Measurements from ENCODE around the gene RNF130.
A peak's percentile ranks its signal among the peaks of the same experiment; 100 is the strongest.

Gene RNF130

GRCh38 chr5:179920175-179920574 lies 151.4 kb downstream of the RNF130 start:
- peaks cover 8% of the 10 kb centered on the region for H3K27me3 Mint-ChIP-seq
- H3K27ac Mint-ChIP-seq, result no peak overlapping the region
- H3K9me3 Mint-ChIP-seq, result no peaks in the 10 kb centered on the region
- no peak for DNase-seq
- peaks cover 11% of the 10 kb centered on the region for H3K4me1 Mint-ChIP-seq
- no peak overlapping the region for H3K4me3 Mint-ChIP-seq
- ATAC-seq, result no peak

- Mint-ChIP-seq H3K27me3 (peaks cover 8% of the 10 kb centered on the region), H3K4me1 (peaks cover 11% of the 10 kb centered on the region), H3K4me3 (no peak overlapping the region), H3K9me3 (no peaks in the 10 kb centered on the region), H3K27ac (peak overlapping the region in 1 of 2 donors; percentile 89)
- ATAC-seq (peak; percentile 39), DNase-seq (no peak)
Measured at GRCh38 chr5:179919487-179920060, 152.0 kb downstream of the RNF130 start.

GRCh38 chr5:179918742-179919486 lies 152.6 kb downstream of the RNF130 start:
- Mint-ChIP-seq H3K4me3 (no peak overlapping the region), H3K27ac (no peak overlapping the region), H3K27me3 (peaks cover 8% of the 10 kb centered on the region), H3K9me3 (no peaks in the 10 kb centered on the region), H3K4me1 (peaks cover 11% of the 10 kb centered on the region)
- ATAC-seq (peak; percentile 12), DNase-seq (no peak)

DNA sequence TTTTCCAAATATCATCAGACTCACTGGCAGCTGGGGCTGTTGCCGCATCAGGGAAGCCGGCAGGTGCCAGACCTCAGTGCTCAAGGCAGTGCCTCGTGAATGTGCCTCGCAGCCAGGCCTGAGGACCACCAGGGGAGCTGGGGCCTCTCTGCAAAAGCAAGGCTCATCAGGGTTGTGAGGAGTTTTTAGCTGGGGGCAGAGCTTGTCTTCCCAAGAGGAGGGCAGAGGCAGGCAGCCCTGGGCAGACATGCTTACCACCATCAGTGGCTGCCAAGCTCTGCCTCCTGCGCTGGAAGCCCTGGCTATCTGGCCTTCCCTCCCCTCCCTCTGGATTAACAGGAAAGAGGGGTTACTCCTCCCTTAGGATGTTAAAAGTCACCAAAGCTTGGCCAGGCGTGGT lies 155.0 kb downstream of the RNF130 start:
- no peak overlapping the region for H3K27ac Mint-ChIP-seq

GRCh38 chr5:179915406-179915935 lies 156.1 kb downstream of the RNF130 start:
- DNase-seq (no peak), ATAC-seq (no peak)
- Mint-ChIP-seq H3K4me3 (no peak overlapping the region), H3K9me3 (no peaks in the 10 kb centered on the region), H3K27me3 (peaks cover 8% of the 10 kb centered on the region), H3K27ac (peak overlapping the region in 1 of 2 donors; percentile 60), H3K4me1 (peaks cover 11% of the 10 kb centered on the region)

More for the DNA sequence above, 155.0 kb downstream of the RNF130 start:
- H3K4me1 Mint-ChIP-seq, result peaks cover 11% of the 10 kb centered on the region
- H3K27me3 Mint-ChIP-seq, result peaks cover 8% of the 10 kb centered on the region
- H3K4me3 Mint-ChIP-seq, result no peak overlapping the region
- H3K9me3 Mint-ChIP-seq, result no peaks in the 10 kb centered on the region
- no peak for DNase-seq
- ATAC-seq, result no peak

GRCh38 chr5:179914032-179914755 lies 157.4 kb downstream of the RNF130 start:
- Mint-ChIP-seq H3K4me3 (no peak overlapping the region), H3K4me1 (peaks cover 6% of the 10 kb centered on the region), H3K27ac (peak overlapping the region in 1 of 2 donors; percentile 34), H3K9me3 (no peaks in the 10 kb centered on the region), H3K27me3 (peaks cover 8% of the 10 kb centered on the region)
- ATAC-seq, result no peak
- no peak for DNase-seq

- H3K27ac Mint-ChIP-seq, result peak overlapping the region in 1 of 2 donors; percentile 82
- H3K9me3 Mint-ChIP-seq, result no peaks in the 10 kb centered on the region
- ATAC-seq (no peak), DNase-seq (no peak)
- H3K4me3 Mint-ChIP-seq, result no peak overlapping the region
- peaks cover 6% of the 10 kb centered on the region for H3K4me1 Mint-ChIP-seq
- peaks cover 8% of the 10 kb centered on the region for H3K27me3 Mint-ChIP-seq
Measured at GRCh38 chr5:179913461-179913860, 158.1 kb downstream of the RNF130 start.

- H3K27ac Mint-ChIP-seq, result no peak overlapping the region
- peaks cover 8% of the 10 kb centered on the region for H3K27me3 Mint-ChIP-seq
- H3K4me1 Mint-ChIP-seq, result peaks cover 6% of the 10 kb centered on the region
- H3K9me3 Mint-ChIP-seq, result no peaks in the 10 kb centered on the region
- DNase-seq (no peak), ATAC-seq (no peak)
- H3K4me3 Mint-ChIP-seq, result no peak overlapping the region
Measured at GRCh38 chr5:179912951-179913350, 158.6 kb downstream of the RNF130 start.

GRCh38 chr5:179912386-179912785 lies 159.2 kb downstream of the RNF130 start:
- Mint-ChIP-seq H3K27ac (peak overlapping the region in 1 of 2 donors; percentile 85), H3K9me3 (no peaks in the 10 kb centered on the region), H3K4me3 (no peak overlapping the region), H3K27me3 (peaks cover 8% of the 10 kb centered on the region), H3K4me1 (peaks cover 4% of the 10 kb centered on the region)
- DNase-seq, result no peak
- ATAC-seq, result no peak

GRCh38 chr5:179909224-179909623 lies 162.3 kb downstream of the RNF130 start:
- no peak for ATAC-seq
- Mint-ChIP-seq H3K27me3 (no peaks in the 10 kb centered on the region), H3K27ac (no peak overlapping the region), H3K4me3 (no peak overlapping the region), H3K4me1 (peaks cover 15% of the 10 kb centered on the region), H3K9me3 (no peaks in the 10 kb centered on the region)
- DNase-seq, result no peak

DNA sequence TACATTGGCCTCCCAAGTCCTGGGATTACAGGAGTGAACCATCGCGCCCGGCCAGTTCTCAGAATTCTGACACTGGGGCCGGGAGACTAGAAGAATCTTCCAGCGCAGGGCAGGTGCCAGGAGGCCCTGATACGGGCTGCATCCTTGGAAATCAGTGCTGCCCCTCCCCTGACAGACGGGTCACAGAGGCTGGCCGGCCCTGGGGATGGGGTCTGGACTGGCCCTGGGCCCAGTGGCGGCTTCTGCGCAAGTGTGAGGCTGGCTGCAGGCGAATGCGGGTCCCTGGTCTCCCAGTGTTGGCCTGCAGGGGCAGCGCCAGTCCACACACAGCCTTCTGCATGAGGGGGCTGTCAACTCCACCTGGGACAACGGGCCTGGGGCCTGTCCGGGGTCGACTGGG lies 163.0 kb downstream of the RNF130 start:
- no peak for DNase-seq
- H3K4me1 Mint-ChIP-seq, result peaks cover 15% of the 10 kb centered on the region
- ATAC-seq, result no peak
- peak overlapping the region in 1 of 2 donors; percentile 19 for H3K27ac Mint-ChIP-seq
- peak overlapping the region; percentile 78 to 80 for H3K4me3 Mint-ChIP-seq
- H3K27me3 Mint-ChIP-seq, result no peaks in the 10 kb centered on the region
- no peaks in the 10 kb centered on the region for H3K9me3 Mint-ChIP-seq

- Mint-ChIP-seq H3K4me1 (peaks cover 15% of the 10 kb centered on the region), H3K9me3 (no peaks in the 10 kb centered on the region), H3K27me3 (no peaks in the 10 kb centered on the region), H3K27ac (peak within 1 kb of the TSS; percentile 94 to 96), H3K4me3 (peak within 1 kb of the TSS; percentile 92 to 97)
- ATAC-seq (peak; percentile 93), DNase-seq (peak; percentile 70)
Measured at GRCh38 chr5:179907556-179908324, 163.8 kb downstream of the RNF130 start, which contains the start of gene TBC1D9B. Gene TBC1D9B (minus strand): TSS chr5:179907897. CDS start chr5:179907821, 76 bp downstream.

GRCh38 chr5:179906795-179907555 lies 164.6 kb downstream of the RNF130 start:
- ATAC-seq (peak; percentile 51), DNase-seq (peak; percentile 24 to 30)
- Mint-ChIP-seq H3K27ac (peak overlapping the region; percentile 94 to 96), H3K4me3 (peak overlapping the region; percentile 92 to 97), H3K9me3 (no peaks in the 10 kb centered on the region), H3K27me3 (no peaks in the 10 kb centered on the region), H3K4me1 (peaks cover 15% of the 10 kb centered on the region)

- peak overlapping the region; percentile 92 to 97 for H3K4me3 Mint-ChIP-seq
- no peaks in the 10 kb centered on the region for H3K27me3 Mint-ChIP-seq
- peak overlapping the region in 1 of 2 donors; percentile 89 for H3K27ac Mint-ChIP-seq
- DNase-seq (no peak), ATAC-seq (no peak)
- peaks cover 15% of the 10 kb centered on the region for H3K4me1 Mint-ChIP-seq
- H3K9me3 Mint-ChIP-seq, result no peaks in the 10 kb centered on the region
Measured at GRCh38 chr5:179906294-179906794, 165.2 kb downstream of the RNF130 start.

Data from stimulated activated naive CD8-positive, alpha-beta T cell treated with anti-CD3 and anti-CD28 coated beads, Interleukin-15, amount 100 ng/mL, for 72 hours (primary cell).